Ovary (tissue), 3 donors: ENCODE measurements around the gene MAJIN.
A peak's percentile ranks its signal among the peaks of the same experiment; 100 is the strongest.

ENCODE experiments used
- EP300 ChIP-seq: sonication (generic); formaldehyde crosslinking; IDR thresholded peaks from one replicate; pipeline ENCODE4 v1.6.1; 2017; ENCODE audit warnings: antibody characterized with exemption
- TF ChIP-seq, protein P1 (sequence below), 3 donors: fragments of 450-650 bp in 2 of 3; fragments of 200-600 bp in 1 of 3; IDR thresholded peaks; one replicate each; pipeline versions ENCODE4 v1.5.1 to v1.8.0; 2016 to 2022; ENCODE audit warnings: antibody characterized with exemption in 3 of 3, mild to moderate bottlenecking in 1 of 3
- donor health status: DM: no; HTN: no; CAD: no.

DNA sequence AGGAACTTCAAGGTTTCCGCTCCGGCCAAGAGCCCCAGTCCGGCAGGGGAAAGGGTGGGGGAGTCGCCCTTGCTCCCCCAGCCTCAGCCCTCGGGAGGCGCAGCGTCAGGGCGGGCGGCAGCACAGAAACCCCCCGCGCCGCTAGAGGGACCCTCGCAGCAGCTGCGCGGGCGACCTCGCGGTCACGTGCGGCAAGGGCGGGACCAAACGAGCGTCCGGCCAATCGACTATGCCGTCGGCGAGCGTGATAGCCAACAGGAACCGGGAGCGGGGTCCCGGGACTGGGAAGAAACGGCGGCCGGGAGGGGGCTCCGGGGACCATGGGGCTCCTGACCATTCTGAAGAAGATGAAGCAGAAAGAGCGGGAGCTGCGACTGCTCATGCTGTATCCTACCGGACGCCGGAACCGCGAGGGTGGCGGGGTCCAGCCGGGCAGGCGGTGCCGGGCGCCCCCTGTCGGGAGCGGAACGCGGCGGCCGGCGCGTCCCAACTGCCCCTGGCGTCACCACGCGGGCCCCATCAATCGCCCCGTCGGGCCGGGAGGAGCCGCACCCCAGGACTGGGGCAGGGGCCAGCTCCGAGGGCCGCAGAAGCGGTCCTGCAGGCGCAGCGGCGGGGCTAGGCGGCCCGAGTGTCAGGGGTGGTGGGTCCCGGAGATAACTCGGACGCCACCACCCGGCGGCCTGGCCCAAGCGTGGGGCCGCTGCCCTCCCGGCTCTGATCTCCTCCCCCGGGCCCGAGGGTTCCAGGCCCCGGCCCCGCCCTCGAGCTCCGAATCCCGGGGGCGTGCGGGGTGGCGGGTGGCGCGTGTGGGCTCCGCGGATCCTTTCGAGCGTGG is 42.2 kb upstream of the MAJIN start, which contains the start of gene ARL2:
- no peak for TF ChIP-seq EP300
- TF ChIP-seq, protein P1, sequence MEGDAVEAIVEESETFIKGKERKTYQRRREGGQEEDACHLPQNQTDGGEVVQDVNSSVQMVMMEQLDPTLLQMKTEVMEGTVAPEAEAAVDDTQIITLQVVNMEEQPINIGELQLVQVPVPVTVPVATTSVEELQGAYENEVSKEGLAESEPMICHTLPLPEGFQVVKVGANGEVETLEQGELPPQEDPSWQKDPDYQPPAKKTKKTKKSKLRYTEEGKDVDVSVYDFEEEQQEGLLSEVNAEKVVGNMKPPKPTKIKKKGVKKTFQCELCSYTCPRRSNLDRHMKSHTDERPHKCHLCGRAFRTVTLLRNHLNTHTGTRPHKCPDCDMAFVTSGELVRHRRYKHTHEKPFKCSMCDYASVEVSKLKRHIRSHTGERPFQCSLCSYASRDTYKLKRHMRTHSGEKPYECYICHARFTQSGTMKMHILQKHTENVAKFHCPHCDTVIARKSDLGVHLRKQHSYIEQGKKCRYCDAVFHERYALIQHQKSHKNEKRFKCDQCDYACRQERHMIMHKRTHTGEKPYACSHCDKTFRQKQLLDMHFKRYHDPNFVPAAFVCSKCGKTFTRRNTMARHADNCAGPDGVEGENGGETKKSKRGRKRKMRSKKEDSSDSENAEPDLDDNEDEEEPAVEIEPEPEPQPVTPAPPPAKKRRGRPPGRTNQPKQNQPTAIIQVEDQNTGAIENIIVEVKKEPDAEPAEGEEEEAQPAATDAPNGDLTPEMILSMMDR (IDR thresholded peaks at IDR 0.05), result peak; percentile 74 to 93 (median 83)
